Tongue (tissue), 2 donors: ENCODE measurements around the gene NMS. TPM values are rescaled to one million over a fixed set of nuclear protein-coding genes. Genes with fewer than 3 reads are reported as not detected.
A peak's percentile ranks its signal among the peaks of the same experiment; 100 is the strongest.
"Not testable (repeated sequence)": the region's sequence is repeated elsewhere in the genome, so short reads cannot be mapped to it uniquely, and the experiment has no call there.

ENCODE experiments used
- DNase-seq: peaks from one replicate; pipeline ENCODE4 v3.0.0-alpha.2; 2015
- total RNA-seq: library from RNA; depleted of rRNA; stranded (reverse); fragments of >200 nt; gene quantifications from one replicate; pipeline ENCODE4 v1.2.3, GENCODE V29; 2014

NMS gene, protein sequence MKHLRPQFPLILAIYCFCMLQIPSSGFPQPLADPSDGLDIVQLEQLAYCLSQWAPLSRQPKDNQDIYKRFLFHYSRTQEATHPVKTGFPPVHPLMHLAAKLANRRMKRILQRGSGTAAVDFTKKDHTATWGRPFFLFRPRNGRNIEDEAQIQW
- total RNA-seq: not detected

DNA sequence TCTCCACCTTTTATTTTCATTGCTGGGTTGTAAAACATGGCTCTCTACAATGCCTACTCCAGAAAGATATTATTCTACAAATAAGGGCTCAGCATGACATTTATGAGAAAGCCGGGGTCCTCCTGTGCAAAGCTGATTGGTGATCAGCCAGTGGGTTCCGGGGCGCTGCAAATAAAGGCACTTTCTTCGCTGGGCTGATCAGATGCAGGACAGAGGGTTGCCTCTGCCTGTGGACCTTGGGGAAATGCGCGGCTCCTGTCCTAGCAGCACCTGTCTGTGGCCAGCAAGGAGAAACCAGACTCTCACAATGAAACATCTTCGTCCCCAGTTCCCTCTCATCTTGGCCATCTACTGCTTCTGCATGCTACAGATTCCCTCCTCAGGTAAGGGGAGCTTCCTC, at the start of gene NMS:
Gene NMS (plus strand): TSS at position 301 of the 400 bp plus-strand sequence. CDS start 7 bp downstream, at position 308.
- no peak for DNase-seq

DNA sequence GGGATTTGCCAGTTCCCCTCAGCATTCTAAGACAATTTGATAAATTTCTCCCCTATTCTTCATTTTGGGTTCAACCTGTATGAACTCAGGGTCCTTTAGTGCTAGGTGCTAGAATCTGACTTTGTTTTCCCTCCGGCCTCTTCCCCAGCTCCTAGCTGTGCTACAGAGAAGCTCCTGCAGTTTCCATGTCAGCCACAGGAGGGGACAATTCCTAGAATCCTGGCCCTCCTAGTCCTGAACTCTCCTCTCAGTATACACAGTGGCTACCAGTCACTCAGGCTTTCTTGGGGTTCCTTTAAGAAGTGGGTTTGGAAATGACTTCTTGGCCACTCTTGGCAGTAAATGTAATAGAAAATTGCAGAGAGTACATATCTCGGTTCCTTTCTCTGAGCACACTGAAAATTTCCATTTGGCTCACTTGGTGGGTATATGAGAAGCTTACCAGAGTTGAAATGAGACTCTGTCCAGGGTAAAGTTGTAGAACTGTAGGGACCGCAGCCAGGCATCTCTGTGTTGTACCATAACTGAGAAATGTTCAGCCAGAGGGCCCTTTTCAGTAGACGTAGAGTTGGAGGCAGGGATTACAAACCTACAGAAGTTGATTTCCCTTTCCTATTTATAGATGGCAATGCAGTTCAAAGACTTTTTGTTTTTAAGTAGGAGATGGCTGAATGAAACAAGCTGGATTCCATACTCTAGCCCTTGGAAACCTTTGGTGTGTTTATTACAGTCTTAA, 47.8 kb upstream of the NMS start:
- DNase-seq: peak; percentile 24

DNA sequence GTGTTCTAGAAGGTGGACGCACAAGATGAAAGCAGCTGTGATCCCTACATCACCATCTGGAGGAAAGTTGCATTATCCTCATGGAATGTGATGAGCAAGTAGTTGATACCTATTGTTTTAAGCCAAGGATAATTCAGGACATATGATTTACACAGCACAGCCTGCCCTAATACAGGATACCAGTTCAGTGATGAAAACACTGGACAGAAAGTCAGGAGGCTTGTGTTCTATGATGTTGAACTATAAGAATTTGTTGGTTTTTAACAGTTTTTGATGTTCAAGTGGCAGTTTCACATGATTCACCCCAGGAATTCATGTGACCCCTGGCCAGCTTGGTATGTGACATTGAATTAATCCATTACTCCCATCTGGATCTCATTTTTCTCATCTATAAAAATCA, 46.7 kb upstream of the NMS start:
- no peak for DNase-seq

DNA sequence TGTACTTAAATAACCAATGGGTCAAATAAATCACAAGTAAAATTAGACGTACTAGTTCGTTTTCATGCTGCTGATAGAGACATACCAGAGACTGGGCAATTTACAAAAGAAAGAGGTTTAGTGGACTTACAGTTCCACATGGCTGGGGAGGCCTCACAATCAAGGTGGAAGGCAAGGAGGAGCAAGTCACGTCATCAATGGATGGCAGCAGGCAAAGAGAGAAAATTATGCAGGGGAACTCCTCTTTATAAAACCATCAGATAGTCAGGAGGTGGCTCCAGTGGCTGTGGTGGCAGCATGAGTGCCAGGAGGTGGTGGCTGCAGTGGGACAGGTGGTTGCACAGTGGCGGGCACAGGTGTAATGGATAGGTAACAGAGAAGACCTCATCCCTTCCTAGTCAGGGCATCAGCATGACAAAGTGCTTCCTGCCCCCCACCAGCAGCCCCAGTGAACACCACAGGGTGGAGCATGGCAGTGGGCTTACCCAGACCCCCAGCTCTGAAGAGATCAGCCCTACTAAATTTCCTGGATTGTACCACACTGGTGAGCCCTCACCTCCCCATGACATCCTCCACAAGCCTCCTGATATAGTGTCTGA, 45.9 kb upstream of the NMS start:
- DNase-seq: no peak

DNA sequence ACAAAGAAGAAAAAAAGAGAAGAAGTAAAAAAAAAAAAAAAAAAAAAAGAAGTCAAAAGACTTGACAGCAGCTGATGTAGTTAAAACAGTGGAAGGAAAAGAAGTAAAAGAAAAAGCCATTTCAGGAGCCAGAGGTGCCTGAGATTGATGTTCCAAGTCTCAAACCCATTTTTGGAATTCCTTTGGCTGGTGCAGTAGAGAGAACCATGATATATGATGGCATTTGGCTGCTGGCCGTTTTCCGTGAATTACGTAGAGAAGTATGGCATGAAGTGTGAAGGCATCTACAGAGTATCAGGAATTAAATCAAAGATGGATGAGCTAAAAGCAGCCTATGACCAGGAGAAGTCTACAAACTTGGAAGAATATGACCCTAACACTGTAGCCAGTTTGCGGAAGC, 45.2 kb upstream of the NMS start:
- no peak for DNase-seq

DNA sequence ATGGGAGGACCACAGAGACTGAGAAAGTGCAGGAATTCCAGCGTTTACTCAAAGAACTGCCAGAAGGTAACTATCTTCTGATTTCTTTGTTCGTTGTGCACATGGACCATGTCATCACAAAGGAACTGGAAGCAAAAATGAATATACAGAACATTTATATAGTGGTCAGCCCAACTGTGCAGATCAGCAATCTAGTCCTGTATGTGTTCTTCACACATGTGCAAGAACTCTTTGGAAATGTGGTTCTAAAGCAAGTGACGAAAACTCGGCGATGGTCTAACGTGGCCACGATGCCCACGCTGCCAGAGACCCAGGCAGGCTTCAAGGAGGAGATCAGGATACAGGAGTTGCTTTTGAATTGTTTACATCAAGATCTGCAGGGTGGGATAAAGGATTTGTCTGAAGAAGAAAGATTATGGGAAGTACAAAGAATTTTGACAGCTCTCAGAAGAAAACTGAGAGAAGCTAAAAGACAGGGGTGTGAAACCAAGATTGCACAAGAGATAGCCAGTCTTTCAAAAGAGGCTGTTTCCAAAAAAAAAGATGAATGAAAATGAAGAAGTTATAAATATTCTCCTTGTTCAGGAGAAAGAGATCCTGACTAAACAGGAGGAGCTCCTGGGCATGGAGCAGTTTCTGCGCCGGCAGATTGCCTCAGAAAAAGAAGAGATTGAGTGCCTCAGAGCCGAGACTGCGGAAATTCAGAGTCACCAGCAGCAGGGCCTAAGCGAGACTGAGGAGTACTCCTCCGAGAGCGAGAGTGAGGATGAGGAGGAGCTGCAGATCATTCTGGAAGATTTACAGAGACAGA, 44.5 kb upstream of the NMS start:
- no peak for DNase-seq

DNA sequence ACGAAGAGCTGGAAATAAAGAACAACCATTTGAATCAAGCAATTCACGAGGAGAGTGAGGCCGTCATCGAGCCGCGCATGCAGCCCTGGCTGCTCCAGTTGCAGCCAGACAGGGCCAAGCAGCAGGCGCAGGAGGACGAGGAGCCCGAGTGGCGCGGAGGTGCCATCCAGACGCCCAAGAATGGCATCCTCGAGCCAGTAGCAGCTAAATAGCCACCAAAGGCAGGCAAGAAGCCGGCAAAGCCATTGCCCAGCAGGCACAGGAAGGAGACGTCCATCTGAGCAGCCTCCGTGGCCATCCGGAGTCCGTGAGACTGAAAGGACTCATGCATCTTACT, 43.9 kb upstream of the NMS start:
- DNase-seq: no peak

DNA sequence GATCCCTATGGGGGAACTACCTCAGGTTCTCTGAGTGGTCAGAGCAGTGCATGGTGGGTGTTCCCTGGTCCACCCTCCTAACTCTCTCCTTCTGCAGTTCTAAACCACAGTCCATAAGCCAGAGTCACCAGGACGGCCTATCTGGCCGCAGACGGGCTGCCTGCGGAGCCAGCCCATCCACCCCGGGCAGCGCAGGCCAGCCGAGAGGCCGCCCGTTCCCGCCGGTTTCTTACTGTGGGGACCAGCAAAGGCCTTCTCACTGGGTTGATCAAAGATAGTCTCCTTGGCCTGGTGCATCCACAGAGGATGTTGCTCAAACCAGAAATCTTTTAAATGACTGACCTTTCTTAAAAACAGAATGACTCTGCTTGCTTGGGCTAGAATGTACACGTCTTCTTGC, 43.2 kb upstream of the NMS start:
- no peak for DNase-seq

DNA sequence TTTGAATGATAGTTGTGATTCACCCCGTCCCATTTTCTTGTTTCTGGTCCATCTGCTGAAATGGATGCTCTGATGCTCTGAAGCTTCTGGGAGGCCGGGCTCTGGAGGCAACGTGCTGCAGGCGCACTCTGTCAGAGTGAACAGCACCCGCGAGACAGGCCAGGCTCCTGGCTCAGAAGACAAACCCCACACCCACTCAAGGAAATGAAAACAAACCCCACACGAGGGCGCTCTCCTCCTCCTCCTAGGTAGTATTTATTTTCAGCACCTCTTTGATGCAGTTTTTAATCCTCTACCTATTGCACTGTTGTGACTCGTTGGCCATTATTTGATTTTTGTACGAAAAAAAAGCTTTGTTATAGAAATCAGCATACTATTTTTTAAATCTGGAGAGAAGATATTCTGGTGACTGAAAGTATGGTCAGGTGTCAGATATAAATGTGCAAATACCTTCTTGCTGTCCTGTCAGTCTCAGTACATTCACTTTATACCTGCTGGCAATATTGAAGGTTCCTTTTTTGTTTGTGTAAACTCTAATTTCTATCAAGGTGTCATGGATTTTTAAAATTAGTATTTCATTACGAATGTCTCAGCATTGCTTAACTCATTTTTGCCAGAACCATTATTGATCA, 42.5 kb upstream of the NMS start:
- DNase-seq: peak; percentile 35

DNA sequence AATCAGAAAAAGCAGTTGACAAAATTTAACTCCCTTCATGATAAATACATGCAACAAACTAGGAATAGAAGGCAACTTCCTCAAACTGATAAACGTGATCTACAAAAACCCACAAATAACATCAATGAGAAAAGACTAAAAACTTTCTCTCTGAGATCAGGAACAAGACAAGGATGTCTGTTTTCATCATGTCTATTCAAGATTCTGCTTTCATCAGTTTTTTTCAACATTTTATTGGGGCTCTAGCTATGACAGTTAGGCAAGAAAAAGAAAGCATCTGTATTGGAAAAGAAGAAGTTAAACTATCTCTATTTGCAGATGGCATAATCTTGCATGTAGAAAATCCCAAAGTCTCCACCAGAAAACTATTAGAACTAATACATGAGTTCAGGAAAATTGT, 40.6 kb upstream of the NMS start:
- DNase-seq: no peak

DNA sequence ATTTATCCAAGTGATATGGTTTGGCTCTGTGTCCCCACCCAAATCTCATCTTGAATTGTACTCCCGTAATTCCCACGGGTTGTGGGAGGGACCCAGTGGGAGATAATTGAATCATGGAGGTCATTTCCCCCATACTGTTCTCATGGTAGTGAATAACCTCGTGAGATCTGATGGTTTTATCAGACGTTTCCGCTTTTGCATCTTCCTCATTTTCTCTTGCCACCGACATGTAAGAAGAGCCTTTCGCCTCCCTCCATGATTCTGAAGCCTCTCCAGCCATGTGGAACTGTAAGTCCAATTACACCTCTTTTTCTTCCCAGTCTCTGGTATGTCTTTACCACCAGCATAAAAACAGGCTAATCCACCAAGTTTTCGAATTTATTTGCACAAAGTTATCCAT, 32.5 kb upstream of the NMS start:
- DNase-seq: no peak

DNA sequence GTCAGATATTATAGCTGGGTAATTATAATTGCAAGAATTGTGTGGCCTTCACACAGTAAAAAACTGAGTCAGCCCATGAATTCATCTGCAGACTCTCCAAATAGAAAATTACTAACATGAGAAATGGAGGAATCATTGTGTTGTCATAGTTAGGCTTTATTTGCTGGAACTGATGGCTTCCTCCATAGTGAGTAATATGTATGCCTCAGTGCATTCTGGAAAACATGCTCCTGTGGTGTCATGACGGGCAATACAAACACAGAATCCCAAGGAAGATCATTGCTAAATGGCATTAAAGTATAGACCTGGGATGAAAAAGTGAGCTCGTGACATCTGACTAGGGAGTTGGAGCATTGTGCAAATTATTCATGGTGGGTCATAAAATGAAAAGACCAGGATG, 23.6 kb upstream of the NMS start:
- DNase-seq: no peak

DNA sequence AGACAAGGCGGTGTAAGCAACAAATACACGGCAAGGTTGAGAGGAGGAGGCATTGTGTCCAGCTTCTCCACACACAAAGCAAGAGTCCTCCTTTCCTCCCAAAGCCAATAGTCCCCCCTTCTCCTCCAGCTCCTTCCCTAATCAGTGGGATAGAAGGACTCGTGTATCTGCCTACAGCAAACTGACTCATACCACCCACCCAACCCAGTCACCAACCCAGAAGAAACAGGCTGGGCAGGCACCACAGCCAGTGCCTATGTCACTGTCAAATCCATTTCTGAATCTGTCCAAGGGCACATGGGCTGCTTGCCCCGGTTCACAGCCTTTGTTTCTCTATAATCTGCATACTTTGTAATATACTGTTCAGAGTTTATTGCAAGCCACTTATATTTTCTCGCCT, 19.2 kb upstream of the NMS start:
- no peak for DNase-seq

DNA sequence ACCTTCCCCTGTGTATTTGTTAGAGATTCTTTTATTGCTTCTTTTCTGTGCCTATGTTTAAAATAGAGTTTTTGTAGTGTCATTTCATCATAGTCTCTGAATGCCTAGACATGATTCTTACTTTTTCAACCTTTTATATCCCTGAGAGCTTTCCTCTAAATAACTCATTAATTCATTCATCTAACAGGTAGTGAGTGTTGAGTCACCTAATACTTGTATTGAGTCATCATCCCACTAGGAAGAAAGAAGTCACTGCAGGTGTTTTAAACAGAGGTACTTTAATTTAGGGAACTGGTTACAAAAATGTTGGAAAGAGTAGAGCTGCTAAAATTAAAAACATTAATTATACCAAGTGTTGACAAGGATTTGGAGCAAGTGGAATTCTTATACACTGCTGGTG, 18.5 kb upstream of the NMS start:
- no peak for DNase-seq

DNA sequence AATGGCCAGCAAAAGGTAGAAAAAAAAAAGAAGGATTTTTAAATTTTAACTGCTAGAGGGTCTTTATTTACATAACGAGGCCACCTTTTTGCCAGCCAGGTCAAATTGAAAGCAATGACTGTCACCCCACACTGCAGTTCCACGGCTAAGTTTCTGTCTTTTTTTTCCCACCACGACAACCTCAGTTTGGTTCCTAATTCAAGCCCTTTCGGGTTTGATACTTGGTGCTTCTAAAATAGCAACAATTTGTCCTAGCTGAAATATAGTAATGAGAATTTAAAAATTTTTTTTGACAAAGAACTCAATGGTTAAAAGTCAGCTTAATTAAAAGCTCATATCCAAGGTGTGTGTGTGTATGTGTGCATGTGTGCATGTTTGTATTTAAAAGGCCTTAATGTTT, 16.4 kb upstream of the NMS start:
- DNase-seq: no peak

DNA sequence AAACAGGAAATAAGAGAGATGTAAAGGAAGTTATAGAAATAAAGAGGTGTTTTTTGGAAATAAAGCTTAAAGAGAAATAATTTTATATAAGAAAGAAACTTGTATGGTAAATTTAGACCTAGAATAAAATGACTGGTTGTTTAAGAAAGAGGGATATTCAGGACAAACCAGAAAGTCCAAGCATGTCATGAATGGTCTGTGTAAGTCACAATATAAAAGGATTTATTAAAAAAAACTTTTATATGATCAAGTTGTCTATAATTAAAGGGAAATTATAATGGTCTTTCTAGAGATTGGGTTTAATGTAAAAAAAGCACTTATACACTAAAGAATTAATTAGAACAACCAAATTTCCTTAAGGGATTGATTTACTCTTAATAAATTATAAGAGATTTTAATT, 13.9 kb upstream of the NMS start:
- not testable (repeated sequence) for DNase-seq

DNA sequence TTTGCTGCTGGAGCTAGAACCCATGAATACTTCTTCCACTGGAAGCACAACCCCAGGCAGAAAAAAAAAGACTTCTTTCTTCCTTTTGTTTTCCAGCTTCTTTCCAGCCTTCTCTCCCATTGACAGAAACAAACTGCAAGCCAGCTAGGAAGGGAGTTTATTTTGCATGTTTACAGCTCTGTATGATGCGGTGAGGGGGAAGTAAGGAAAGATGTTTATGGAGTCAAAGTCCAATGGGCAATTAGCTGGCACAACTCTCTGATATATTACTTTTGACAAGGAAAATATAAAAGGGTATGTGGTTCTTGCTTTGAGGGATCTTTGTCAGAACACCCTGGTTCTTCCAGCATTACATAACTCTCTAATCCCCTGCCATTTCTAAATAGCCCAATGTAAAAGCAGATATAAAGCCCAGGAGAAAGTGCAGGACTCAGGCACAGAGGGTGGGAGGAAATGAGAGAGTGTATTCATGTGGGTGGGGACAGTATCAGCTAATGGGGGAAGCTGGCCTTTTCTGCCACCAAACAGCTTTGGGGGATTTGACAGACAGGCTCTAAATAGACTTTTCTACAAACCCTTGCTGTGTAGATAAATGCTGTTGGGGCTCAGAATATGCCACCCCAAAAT, 9.3 kb upstream of the NMS start:
- DNase-seq: no peak

DNA sequence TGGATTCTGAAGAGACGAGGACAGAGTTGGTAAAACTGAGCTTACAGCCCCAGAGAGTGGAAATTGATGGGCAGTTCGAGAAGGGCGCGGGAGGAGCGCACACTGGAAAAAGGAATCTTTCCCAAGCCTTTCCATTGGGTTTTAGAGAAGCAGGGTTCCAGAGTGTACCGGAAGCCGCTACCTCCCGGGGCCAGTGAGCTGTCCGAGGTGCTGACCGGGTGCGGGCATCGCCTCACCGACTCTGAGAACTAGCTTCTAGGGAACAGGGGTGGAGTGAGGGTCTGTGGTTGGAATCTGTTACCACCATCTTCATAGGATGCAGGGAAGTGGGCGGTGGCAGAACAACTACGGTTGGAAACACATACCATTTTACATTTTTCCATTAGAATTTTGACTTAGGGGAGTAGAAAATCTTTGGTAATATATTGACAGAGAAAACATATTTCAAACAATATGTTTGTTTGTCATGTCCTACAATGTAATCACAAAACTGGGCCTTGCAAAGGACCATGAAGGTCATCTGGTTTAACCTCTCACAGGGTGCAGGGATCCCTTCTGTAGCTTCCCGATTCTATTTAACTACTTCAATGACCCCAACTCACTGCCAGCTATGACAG, 724 bp downstream of the NMS start:
- DNase-seq: peak; percentile 68

DNA sequence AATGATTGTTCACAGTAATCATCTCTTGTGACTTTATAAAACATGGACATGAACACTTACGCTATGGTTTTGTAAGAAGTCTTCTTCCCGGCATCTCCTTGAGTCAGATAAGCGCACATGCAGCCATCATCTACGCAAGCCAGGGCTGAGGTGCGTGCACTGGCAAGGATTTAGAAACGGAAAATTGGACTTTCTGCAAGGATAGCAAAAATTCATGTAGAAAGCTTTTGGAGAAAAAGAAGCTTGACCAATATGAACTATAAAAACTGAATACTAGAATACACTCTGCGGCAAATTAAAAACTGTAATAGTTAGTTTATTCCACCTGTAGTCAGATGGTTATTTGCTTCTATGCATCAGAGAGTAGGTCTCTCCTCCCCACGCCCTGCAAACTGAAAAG, 6.3 kb downstream of the NMS start:
- no peak for DNase-seq

DNA sequence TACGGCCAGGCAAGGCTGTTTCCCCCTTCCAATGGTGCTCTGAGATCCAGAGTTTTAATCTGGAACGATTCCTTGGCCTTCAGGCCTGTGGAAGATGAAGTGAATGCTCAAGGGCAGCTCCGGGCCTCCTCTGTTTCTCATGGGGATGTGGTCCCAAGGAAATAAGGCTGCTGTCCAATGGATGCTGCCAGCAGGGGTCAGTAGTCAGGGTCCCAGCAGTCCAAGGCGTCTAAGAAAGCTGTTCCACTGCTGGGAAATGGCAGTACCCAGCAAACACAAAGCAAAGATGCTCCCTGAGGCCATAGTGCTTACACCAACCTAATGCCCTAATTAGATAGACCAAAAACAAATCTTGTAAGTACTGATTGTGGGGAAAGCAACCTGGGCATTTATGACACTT, 12.5 kb downstream of the NMS start:
- no peak for DNase-seq

DNA sequence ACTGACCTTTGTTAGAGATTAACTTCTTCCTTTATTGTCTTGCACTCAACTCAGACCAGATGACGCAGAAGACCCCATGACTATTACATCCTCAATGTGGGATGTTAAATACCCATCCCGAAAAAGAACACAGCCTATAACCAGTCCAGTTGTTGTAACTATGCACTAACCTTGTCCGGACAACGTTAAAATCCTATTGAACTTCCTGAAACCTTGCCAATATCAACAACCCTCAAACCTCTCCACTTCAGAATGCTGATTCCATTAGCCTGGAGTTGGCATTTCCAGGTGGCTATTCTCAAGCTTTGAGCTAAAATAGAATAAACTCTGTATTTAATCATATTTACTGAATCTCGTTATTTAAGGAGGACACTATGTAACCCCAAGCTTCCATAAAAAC, 13.6 kb downstream of the NMS start:
- no peak for DNase-seq

DNA sequence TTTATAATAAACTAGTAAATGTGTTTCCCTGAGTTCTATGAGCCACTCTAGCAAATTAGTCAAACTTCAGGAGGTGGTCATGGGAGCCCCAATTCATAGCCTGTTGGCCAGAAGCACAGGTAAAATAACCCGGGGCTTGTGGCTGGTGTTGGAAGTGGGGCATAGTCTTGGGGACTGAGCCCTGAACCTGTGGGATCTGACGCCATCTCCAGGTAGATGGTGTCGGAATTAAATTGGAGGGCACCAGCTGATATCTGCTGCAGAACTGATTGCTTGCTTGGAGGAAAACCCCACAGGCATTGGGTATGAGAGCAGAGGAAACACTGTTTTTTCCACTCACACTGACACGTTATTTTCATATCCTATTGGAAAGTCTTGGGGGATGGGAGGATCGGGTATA, 14.1 kb downstream of the NMS start:
- DNase-seq: no peak
